Astrocyte (in vitro differentiated cells and primary cell): ENCODE measurements around the gene EIF4E1B. TPM values are rescaled to one million over a fixed set of nuclear protein-coding genes. Genes with fewer than 3 reads are reported as not detected.

Experiments used
- DNase-seq: peaks from one replicate; pipeline ENCODE4 v3.0.0-alpha.2; 2010; ENCODE audit warnings: low read depth
- FAIRE-seq: peaks from 2 replicates; lab custom pipeline; 2011; peaks lifted over from hg19 to GRCh38; lab: Jason Lieb, UNC
- H2AFZ ChIP-seq: 2 replicates; pipeline ENCODE4 v1.6.0; 2012; ENCODE audit warnings: low read depth, low read length, inconsistent platforms
- H3K27ac ChIP-seq: 2 replicates; pipeline ENCODE4 v1.5.1; 2011; ENCODE audit warnings: low read depth, low read length, inconsistent platforms
- H3K27me3 ChIP-seq: 2 replicates; pipeline ENCODE4 v1.6.0; 2011; ENCODE audit warnings: low read length, inconsistent platforms; ENCODE audit not compliant: insufficient read depth
- H3K36me3 ChIP-seq: 2 replicates; pipeline ENCODE4 v1.5.1; 2011; ENCODE audit warnings: low read length, inconsistent platforms; ENCODE audit not compliant: insufficient read depth
- H3K4me1 ChIP-seq: 2 replicates; pipeline ENCODE4 v1.5.1; 2011; ENCODE audit warnings: low read length, inconsistent platforms; ENCODE audit not compliant: insufficient read depth
- H3K4me2 ChIP-seq: 2 replicates; pipeline ENCODE4 v1.6.0; 2012; ENCODE audit warnings: low read length, inconsistent platforms
- H3K4me3 ChIP-seq: 2 replicates; pipeline ENCODE4 v1.5.1; 2011; ENCODE audit warnings: low read depth, mild to moderate bottlenecking, low read length, inconsistent platforms; ENCODE audit not compliant: insufficient read depth
- H3K79me2 ChIP-seq: 2 replicates; pipeline ENCODE4 v1.6.0; 2012; ENCODE audit warnings: mild to moderate bottlenecking, low read length, inconsistent platforms; ENCODE audit not compliant: insufficient read depth
- H3K9ac ChIP-seq: 2 replicates; pipeline ENCODE4 v1.6.0; 2012; ENCODE audit warnings: mild to moderate bottlenecking, low read length, inconsistent platforms
- H3K9me3 ChIP-seq: 2 replicates; pipeline ENCODE4 v1.5.1; 2012; ENCODE audit warnings: low read depth, mild to moderate bottlenecking, low read length, inconsistent platforms; ENCODE audit not compliant: insufficient read depth
- H4K20me1 ChIP-seq: 2 replicates; pipeline ENCODE4 v1.6.0; 2012; ENCODE audit warnings: low read length, inconsistent platforms; ENCODE audit not compliant: insufficient read depth
- H3K27ac Mint-ChIP-seq: one replicate; pipeline ENCODE4 v1.8.0; 2021; ENCODE audit warnings: mild to moderate bottlenecking, mixed read lengths; ENCODE audit not compliant: unreplicated experiment
- H3K27me3 Mint-ChIP-seq: one replicate; pipeline ENCODE4 v1.8.0; 2021; ENCODE audit warnings: low read depth, mixed read lengths; ENCODE audit not compliant: unreplicated experiment
- H3K36me3 Mint-ChIP-seq: one replicate; pipeline ENCODE4 v1.8.0; 2021; ENCODE audit warnings: low read depth, mixed read lengths; ENCODE audit not compliant: unreplicated experiment
- H3K4me1 Mint-ChIP-seq: one replicate; pipeline ENCODE4 v1.8.0; 2021; ENCODE audit warnings: low read depth, mixed read lengths; ENCODE audit not compliant: unreplicated experiment
- H3K4me3 Mint-ChIP-seq: one replicate; pipeline ENCODE4 v1.8.0; 2021; ENCODE audit warnings: mild to moderate bottlenecking, moderate library complexity, mixed read lengths; ENCODE audit not compliant: unreplicated experiment
- H3K9me3 Mint-ChIP-seq: one replicate; pipeline ENCODE4 v1.8.0; 2021; ENCODE audit warnings: mild to moderate bottlenecking, mixed read lengths; ENCODE audit not compliant: unreplicated experiment
- CTCF ChIP-seq: IDR thresholded peaks from 2 replicates; pipeline ENCODE4 v1.5.1; 2011; ENCODE audit warnings: low read depth, mild to moderate bottlenecking, inconsistent platforms, low read length, moderate library complexity; ENCODE audit not compliant: insufficient read depth
- EZH2 ChIP-seq: IDR thresholded peaks from 2 replicates; pipeline ENCODE4 v1.6.1; 2012; ENCODE audit warnings: mild to moderate bottlenecking, low read length, inconsistent platforms; ENCODE audit not compliant: insufficient read depth
- total RNA-seq: library from RNA; stranded (reverse); gene quantifications from 2 replicates; pipeline ENCODE4 v1.2.1, GENCODE V29; 2021

The EIF4E1B gene
- total RNA-seq, 1 donor from 2014 or later: not detected

DNA sequence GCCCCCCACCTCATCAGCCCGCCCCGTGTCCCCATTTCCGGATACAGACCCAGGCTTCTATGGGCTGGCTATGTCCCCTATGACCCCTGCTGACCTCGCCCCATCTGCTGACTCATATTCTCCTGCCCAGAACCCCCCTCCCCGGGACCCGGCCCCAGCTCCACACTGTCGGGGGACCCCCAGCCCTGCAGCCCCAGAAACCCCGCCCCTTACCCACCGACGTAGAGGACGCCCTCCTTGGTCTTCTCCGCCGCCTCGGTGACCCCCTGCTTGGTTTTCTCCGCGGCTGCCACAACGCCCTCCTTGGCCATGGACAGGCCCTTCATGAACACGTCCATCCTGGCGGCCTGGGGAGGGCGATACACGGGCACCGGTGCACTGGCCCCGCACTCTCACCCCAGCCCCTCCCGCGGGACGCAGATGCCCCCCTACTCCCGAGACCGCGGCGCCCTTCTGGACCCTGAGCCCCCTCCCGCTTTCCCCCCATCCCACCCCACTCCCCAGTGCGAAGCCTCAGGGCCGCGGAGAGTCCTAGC is 1.1 kb upstream of the EIF4E1B start:
- FAIRE-seq: no peak
- no peaks in the 10 kb centered on the region for H3K9me3 Mint-ChIP-seq
- Histone ChIP-seq H3K36me3 (no peaks in the 10 kb centered on the region), H3K4me2 (peak overlapping the region; percentile 89), H3K9ac (no peak overlapping the region), H3K9me3 (no peaks in the 10 kb centered on the region), H3K4me1 (peaks cover 10% of the 10 kb centered on the region), H3K27ac (no peak overlapping the region), H3K4me3 (no peak overlapping the region), H4K20me1 (peaks cover 3% of the 10 kb centered on the region), H3K27me3 (peaks cover 55% of the 10 kb centered on the region), H2AFZ (no peak overlapping the region), H3K79me2 (no peaks in the 10 kb centered on the region)
- peaks cover 21% of the 10 kb centered on the region for H3K4me1 Mint-ChIP-seq
- peaks cover 4% of the 10 kb centered on the region for H3K36me3 Mint-ChIP-seq
- H3K27ac Mint-ChIP-seq: no peak overlapping the region
- no peak for DNase-seq
- no peak for TF ChIP-seq EZH2
- TF ChIP-seq CTCF: no peak
- H3K27me3 Mint-ChIP-seq: peaks cover 66% of the 10 kb centered on the region
- peak overlapping the region; percentile 75 for H3K4me3 Mint-ChIP-seq

DNA sequence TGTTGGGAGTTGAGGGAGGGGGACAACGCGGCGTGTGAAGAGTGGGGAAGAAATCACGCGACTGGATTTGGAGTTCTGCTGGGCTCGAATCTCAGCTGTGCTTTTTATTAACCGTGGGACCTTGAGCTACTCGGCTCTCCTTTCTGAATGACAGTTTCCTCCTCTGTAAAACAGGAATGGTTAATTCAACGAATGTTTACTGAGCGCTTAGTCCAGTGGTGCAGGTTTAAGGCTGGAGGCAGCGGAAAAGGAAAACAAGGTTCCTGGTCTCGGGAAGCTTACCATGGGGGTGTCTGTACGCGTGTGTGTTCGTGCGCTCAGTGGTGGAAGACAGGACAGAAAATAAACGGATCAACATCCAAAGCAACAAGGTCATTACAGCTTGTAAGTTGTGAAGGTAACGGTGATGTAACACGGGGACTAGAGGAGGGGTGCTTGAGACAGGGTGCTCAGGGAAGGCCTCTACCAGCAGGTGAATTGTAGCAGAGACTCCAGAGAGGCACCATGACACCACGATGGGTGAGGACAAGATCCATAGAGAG is 277 bp downstream of the EIF4E1B start:
- Histone ChIP-seq H3K27ac (no peak overlapping the region), H2AFZ (peak overlapping the region; percentile 76), H3K36me3 (no peaks in the 10 kb centered on the region), H3K9ac (peak overlapping the region; percentile 52), H3K4me3 (peak overlapping the region; percentile 49), H3K27me3 (peaks cover 53% of the 10 kb centered on the region), H3K4me1 (peaks cover 10% of the 10 kb centered on the region), H3K4me2 (peak overlapping the region; percentile 89), H3K79me2 (no peaks in the 10 kb centered on the region), H4K20me1 (peaks cover 3% of the 10 kb centered on the region), H3K9me3 (no peaks in the 10 kb centered on the region)
- Mint-ChIP-seq H3K4me3 (peak overlapping the region; percentile 75), H3K9me3 (peaks cover 3% of the 10 kb centered on the region), H3K27me3 (peaks cover 65% of the 10 kb centered on the region), H3K36me3 (peaks cover 3% of the 10 kb centered on the region), H3K27ac (no peak overlapping the region), H3K4me1 (peaks cover 21% of the 10 kb centered on the region)
- DNase-seq (no peak), FAIRE-seq (no peak)
- TF ChIP-seq CTCF (no peak), EZH2 (no peak)
